ENCODE measurements around the gene DKK3.

Gene DKK3

GRCh38 chr11:12029738-12030363 is 21.4 kb upstream of the DKK3 start:
- Histone ChIP-seq H3K4me3 (ENCODE audit: severe bottlenecking) (no peak overlapping the region), H3K36me3 (ENCODE audit: low read depth) (no peaks in the 10 kb centered on the region), H3K27me3 (ENCODE audit: insufficient read depth, poor library complexity, severe bottlenecking) (no peaks in the 10 kb centered on the region), H3K9me3 (ENCODE audit: severe bottlenecking) (no peaks in the 10 kb centered on the region), H3K27ac (ENCODE audit: poor library complexity, severe bottlenecking) (no peak overlapping the region), H3K4me1 (ENCODE audit: insufficient read depth, poor library complexity, severe bottlenecking) (peaks cover 6% of the 10 kb centered on the region)
- no peak for TF ChIP-seq CTCF (IDR thresholded peaks at IDR 0.05; ENCODE audit: poor library complexity, severe bottlenecking)
- DNase-seq (ENCODE audit: low spot score) (no peak), ATAC-seq (ENCODE audit: low read depth) (peak; percentile 70; the same call in 2 of the 3 replicates)

- H3K4me3 ChIP-seq (ENCODE audit: severe bottlenecking), result no peak overlapping the region
These were observed 20.7 kb upstream of the DKK3 start for GRCh38 chr11:12029119-12029518.

DNA sequence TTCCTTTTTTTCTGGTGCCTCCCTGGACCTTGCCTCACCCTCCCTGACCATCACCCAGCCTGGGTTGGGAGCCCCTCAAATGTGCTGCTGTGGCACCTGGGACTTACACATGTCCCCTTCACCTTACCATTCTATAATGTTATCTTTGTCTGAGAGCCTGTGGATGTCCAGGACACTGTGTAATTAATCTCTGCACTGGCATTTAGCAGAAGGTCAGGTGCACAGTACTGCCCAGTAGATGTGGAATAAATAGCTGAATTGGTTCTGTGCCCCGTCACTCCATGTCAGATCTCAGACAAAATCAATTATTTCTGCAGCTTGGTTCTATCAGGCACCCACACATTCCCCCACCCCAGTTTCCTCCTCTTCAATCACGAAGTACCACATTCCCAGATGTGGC is 19.9 kb upstream of the DKK3 start:
- no peak for ATAC-seq (ENCODE audit: low read depth)
- TF ChIP-seq CTCF (IDR thresholded peaks at IDR 0.05; ENCODE audit: poor library complexity, severe bottlenecking), result no peak
- DNase-seq (ENCODE audit: low spot score), result no peak
- H3K4me1 ChIP-seq (ENCODE audit: insufficient read depth, poor library complexity, severe bottlenecking), result peaks cover 6% of the 10 kb centered on the region
- H3K4me3 ChIP-seq (ENCODE audit: severe bottlenecking), result no peak overlapping the region
- no peaks in the 10 kb centered on the region for H3K36me3 ChIP-seq (ENCODE audit: low read depth)
- H3K27me3 ChIP-seq (ENCODE audit: insufficient read depth, poor library complexity, severe bottlenecking), result no peaks in the 10 kb centered on the region
- H3K27ac ChIP-seq (ENCODE audit: poor library complexity, severe bottlenecking), result no peak overlapping the region
- H3K9me3 ChIP-seq (ENCODE audit: severe bottlenecking), result no peaks in the 10 kb centered on the region

More at GRCh38 chr11:12029119-12029518, 20.7 kb upstream of the DKK3 start:
- peaks cover 6% of the 10 kb centered on the region for H3K4me1 ChIP-seq (ENCODE audit: insufficient read depth, poor library complexity, severe bottlenecking)
- TF ChIP-seq CTCF (IDR thresholded peaks at IDR 0.05; ENCODE audit: poor library complexity, severe bottlenecking), result no peak
- ATAC-seq (ENCODE audit: low read depth) (no peak), DNase-seq (ENCODE audit: low spot score) (no peak)
- no peak overlapping the region for H3K27ac ChIP-seq (ENCODE audit: poor library complexity, severe bottlenecking)
- no peaks in the 10 kb centered on the region for H3K36me3 ChIP-seq (ENCODE audit: low read depth)
- no peaks in the 10 kb centered on the region for H3K27me3 ChIP-seq (ENCODE audit: insufficient read depth, poor library complexity, severe bottlenecking)
- H3K9me3 ChIP-seq (ENCODE audit: severe bottlenecking), result no peaks in the 10 kb centered on the region

- H3K27me3 ChIP-seq (ENCODE audit: insufficient read depth, poor library complexity, severe bottlenecking), result no peaks in the 10 kb centered on the region
- H3K36me3 ChIP-seq (ENCODE audit: low read depth), result no peaks in the 10 kb centered on the region
- H3K4me1 ChIP-seq (ENCODE audit: insufficient read depth, poor library complexity, severe bottlenecking), result peaks cover 6% of the 10 kb centered on the region
- no peak overlapping the region for H3K4me3 ChIP-seq (ENCODE audit: severe bottlenecking)
- no peak overlapping the region for H3K27ac ChIP-seq (ENCODE audit: poor library complexity, severe bottlenecking)
- no peak for TF ChIP-seq CTCF (IDR thresholded peaks at IDR 0.05; ENCODE audit: poor library complexity, severe bottlenecking)
- DNase-seq (ENCODE audit: low spot score) (no peak), ATAC-seq (ENCODE audit: low read depth) (no peak)
- H3K9me3 ChIP-seq (ENCODE audit: severe bottlenecking), result no peaks in the 10 kb centered on the region
These were observed 18.1 kb upstream of the DKK3 start for GRCh38 chr11:12026331-12027211.

Measured in RWPE2 (cell line).